DMS153 treated with DMSO at 0.1 percent for 48 hours (cell line): ENCODE measurements around the gene CSF3R.
A peak's percentile ranks its signal among the peaks of the same experiment; 100 is the strongest.
"Not testable (repeated sequence)": the region's sequence is repeated elsewhere in the genome, so short reads cannot be mapped to it uniquely, and the experiment has no call there.

ENCODE experiments used
- DNase-seq: peaks from one replicate; lab custom pipeline; 2025; ENCODE audit not compliant: unreplicated experiment; lab: John Stamatoyannopoulos, UW

The CSF3R gene

GRCh38 chr1:36513676-36514473 lies 31.2 kb upstream of the CSF3R start:
- DNase-seq = no peak

GRCh38 chr1:36512842-36513241 lies 30.1 kb upstream of the CSF3R start:
- DNase-seq = no peak

- DNase-seq = no peak
Measured at GRCh38 chr1:36511804-36512798, 29.4 kb upstream of the CSF3R start.

GRCh38 chr1:36511220-36511619 lies 28.5 kb upstream of the CSF3R start:
- DNase-seq = not testable (repeated sequence)

GRCh38 chr1:36510418-36510817 lies 27.7 kb upstream of the CSF3R start:
- no peak for DNase-seq

GRCh38 chr1:36508257-36508656 lies 25.5 kb upstream of the CSF3R start:
- DNase-seq = no peak

- no peak for DNase-seq
Measured at GRCh38 chr1:36506276-36506920, 23.7 kb upstream of the CSF3R start.

- no peak for DNase-seq
Measured at GRCh38 chr1:36503733-36504132, 21.0 kb upstream of the CSF3R start.

- DNase-seq = no peak
Measured at GRCh38 chr1:36503159-36503558, 20.4 kb upstream of the CSF3R start.

- DNase-seq = no peak
Measured at GRCh38 chr1:36502616-36503015, 19.9 kb upstream of the CSF3R start.

- DNase-seq = not testable (repeated sequence)
Measured at GRCh38 chr1:36501911-36502310, 19.2 kb upstream of the CSF3R start.

GRCh38 chr1:36497207-36497606 lies 14.5 kb upstream of the CSF3R start:
- no peak for DNase-seq

- DNase-seq = no peak
Measured at GRCh38 chr1:36494971-36495370, 12.3 kb upstream of the CSF3R start.

GRCh38 chr1:36493524-36493923 lies 10.8 kb upstream of the CSF3R start:
- no peak for DNase-seq

- DNase-seq = no peak
Measured at GRCh38 chr1:36492491-36492890, 9.8 kb upstream of the CSF3R start.

- not testable (repeated sequence) for DNase-seq
Measured at GRCh38 chr1:36489258-36490051, 6.7 kb upstream of the CSF3R start.

- DNase-seq = no peak
Measured at GRCh38 chr1:36487906-36488305, 5.2 kb upstream of the CSF3R start.

GRCh38 chr1:36487336-36487725 lies 4.6 kb upstream of the CSF3R start:
- DNase-seq = not testable (repeated sequence)

GRCh38 chr1:36486439-36487335 lies 4.0 kb upstream of the CSF3R start:
- peak; percentile 90 for DNase-seq

- no peak for DNase-seq
Measured at GRCh38 chr1:36486093-36486438, 3.4 kb upstream of the CSF3R start.
